ENCODE results near the gene OSBPL8. TPM values are rescaled to one million over a fixed set of nuclear protein-coding genes. Genes with fewer than 3 reads are reported as not detected.

The OSBPL8 gene
- total RNA-seq, 2 experiments from 2014 or later: 25.0 to 61.3 TPM

GRCh38 chr12:76451528-76451927 lies 108.0 kb downstream of the OSBPL8 start:
- DNase-seq (ENCODE audit: low spot score): no peak
- no peak overlapping the region for H3K4me3 ChIP-seq (ENCODE audit: low read depth, low read length, poor library complexity, severe bottlenecking)
- intact Hi-C loops (cut with micrococcal nuclease; ENCODE audit: unreplicated experiment): loop anchor here (10.0 kb wide), 2 partner anchors 367 to 927 kb away; partner anchors contain the start of gene NAP1L1
- no peaks in the 10 kb centered on the region for H3K79me2 ChIP-seq (ENCODE audit: insufficient read depth, low read depth, low read length)
- H3K36me3 ChIP-seq (ENCODE audit: insufficient read depth, low read length): peaks cover 12% of the 10 kb centered on the region
- no peaks in the 10 kb centered on the region for H3K9me2 ChIP-seq (ENCODE audit: insufficient read depth, low read length)
- TF ChIP-seq CTCF (conservative IDR thresholded peaks at IDR 0.05; ENCODE audit: low read length): no peak
- TF ChIP-seq EZH2phosphoT487 (IDR thresholded peaks at IDR 0.05; ENCODE audit: borderline replicate concordance, low read depth, low read length): no peak
- CTCF ChIA-PET (ENCODE audit: unreplicated experiment): no interaction called here
- H3K4me1 ChIP-seq (ENCODE audit: insufficient read depth, low read length, poor library complexity, severe bottlenecking): no peaks in the 10 kb centered on the region
- POLR2A ChIA-PET: no interaction called here
- no TSS peak for BruUV-seq (replicated peaks)
- no peak overlapping the region for H3K4me2 ChIP-seq (ENCODE audit: low read length)
- H3K9me3 ChIP-seq (ENCODE audit: low read length): no peaks in the 10 kb centered on the region
- H2AFZ ChIP-seq (ENCODE audit: low read length): no peak overlapping the region
- peaks cover 3% of the 10 kb centered on the region; the same call in 1 of the 2 replicates for H4K20me1 ChIP-seq (ENCODE audit: insufficient read depth, low read length)
- H3K27ac ChIP-seq (ENCODE audit: low read depth, low read length, poor library complexity, severe bottlenecking): no peak overlapping the region

- Histone ChIP-seq H3K27ac (ENCODE audit: low read depth, low read length, poor library complexity, severe bottlenecking) (no peak overlapping the region), H3K4me1 (ENCODE audit: insufficient read depth, low read length, poor library complexity, severe bottlenecking) (no peaks in the 10 kb centered on the region), H3K9me2 (ENCODE audit: insufficient read depth, low read length) (no peaks in the 10 kb centered on the region), H3K9me3 (ENCODE audit: low read length) (no peaks in the 10 kb centered on the region), H4K20me1 (ENCODE audit: insufficient read depth, low read length) (peaks cover 3% of the 10 kb centered on the region; the same call in 1 of the 2 replicates), H2AFZ (ENCODE audit: low read length) (no peak overlapping the region), H3K36me3 (ENCODE audit: insufficient read depth, low read length) (peaks cover 12% of the 10 kb centered on the region), H3K4me3 (ENCODE audit: low read depth, low read length, poor library complexity, severe bottlenecking) (no peak overlapping the region), H3K4me2 (ENCODE audit: low read length) (no peak overlapping the region), H3K79me2 (ENCODE audit: insufficient read depth, low read depth, low read length) (no peaks in the 10 kb centered on the region)
- intact Hi-C loops (cut with micrococcal nuclease; ENCODE audit: unreplicated experiment): loop anchor here (10.0 kb wide), 2 partner anchors 366 to 926 kb away; partner anchors contain the start of gene NAP1L1
- TF ChIP-seq EZH2phosphoT487 (IDR thresholded peaks at IDR 0.05; ENCODE audit: borderline replicate concordance, low read depth, low read length): no peak
- no peak for TF ChIP-seq CTCF (conservative IDR thresholded peaks at IDR 0.05; ENCODE audit: low read length)
- ChIA-PET CTCF (ENCODE audit: unreplicated experiment) (no interaction called here), POLR2A (no interaction called here)
- no TSS peak for BruUV-seq (replicated peaks)
- DNase-seq (ENCODE audit: low spot score): no peak
Observed at GRCh38 chr12:76450690-76451089, 108.9 kb downstream of the OSBPL8 start.

- DNase-seq (ENCODE audit: low spot score): no peak
- H3K36me3 ChIP-seq (ENCODE audit: insufficient read depth, low read length): peaks cover 12% of the 10 kb centered on the region
- POLR2A ChIA-PET: no interaction called here
- H4K20me1 ChIP-seq (ENCODE audit: insufficient read depth, low read length): no peaks in the 10 kb centered on the region
- CTCF ChIA-PET (ENCODE audit: unreplicated experiment): no interaction called here
- BruUV-seq (replicated peaks): no TSS peak
- H3K9me2 ChIP-seq (ENCODE audit: insufficient read depth, low read length): no peaks in the 10 kb centered on the region
- no peaks in the 10 kb centered on the region for H3K4me1 ChIP-seq (ENCODE audit: insufficient read depth, low read length, poor library complexity, severe bottlenecking)
- no peaks in the 10 kb centered on the region; the same call in 1 of the 2 replicates for H3K79me2 ChIP-seq (ENCODE audit: insufficient read depth, low read depth, low read length)
- no peak overlapping the region for H2AFZ ChIP-seq (ENCODE audit: low read length)
- H3K4me2 ChIP-seq (ENCODE audit: low read length): no peak overlapping the region
- no peak overlapping the region for H3K4me3 ChIP-seq (ENCODE audit: low read depth, low read length, poor library complexity, severe bottlenecking)
- no peaks in the 10 kb centered on the region for H3K9me3 ChIP-seq (ENCODE audit: low read length)
- TF ChIP-seq EZH2phosphoT487 (IDR thresholded peaks at IDR 0.05; ENCODE audit: borderline replicate concordance, low read depth, low read length) (no peak), CTCF (conservative IDR thresholded peaks at IDR 0.05; ENCODE audit: low read length) (no peak)
- intact Hi-C loops (cut with micrococcal nuclease; ENCODE audit: unreplicated experiment): loop anchor here (10.0 kb wide), 2 partner anchors 365 to 925 kb away; partner anchors contain the start of gene NAP1L1
- no peak overlapping the region for H3K27ac ChIP-seq (ENCODE audit: low read depth, low read length, poor library complexity, severe bottlenecking)
Observed at GRCh38 chr12:76449993-76450392, 109.6 kb downstream of the OSBPL8 start.
